Activated CD4-positive, CD25-positive, alpha-beta regulatory T cell treated with anti-CD3 and anti-CD28 coated beads, Interleukin-2, amount 50 U/mL, for 72 hours (primary cell): ENCODE measurements around the gene SP140L.
"Not testable (repeated sequence)": the region's sequence is repeated elsewhere in the genome, so short reads cannot be mapped to it uniquely, and the experiment has no call there.

Source experiments
- DNase-seq: peaks from one replicate; pipeline ENCODE4 v3.0.0; 2021

Gene SP140L

GRCh38 chr2:230384986-230385385 lies 58.0 kb downstream of the SP140L start:
- DNase-seq = no peak

GRCh38 chr2:230394301-230394700 lies 67.3 kb downstream of the SP140L start:
- no peak for DNase-seq

DNA sequence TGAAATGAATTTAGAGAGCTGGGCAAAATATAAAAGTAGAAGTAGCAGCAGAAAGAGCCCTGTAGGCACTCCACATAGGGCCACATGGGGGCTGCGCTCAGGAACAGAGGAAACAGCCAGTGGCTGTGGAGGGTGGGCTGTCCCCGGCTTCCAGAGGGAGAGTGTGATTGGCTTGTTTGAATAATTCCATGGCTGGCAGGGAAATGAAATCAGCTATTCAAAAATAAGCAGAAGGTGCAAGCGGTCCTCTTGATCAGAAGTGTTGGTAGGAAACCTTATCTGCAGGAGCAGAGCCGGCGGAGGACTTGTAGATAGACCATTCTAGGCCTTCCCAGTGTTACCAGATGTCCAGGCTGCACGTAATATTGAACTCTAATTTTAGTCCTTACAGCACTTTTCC lies 71.7 kb downstream of the SP140L start:
- DNase-seq = not testable (repeated sequence)

DNA sequence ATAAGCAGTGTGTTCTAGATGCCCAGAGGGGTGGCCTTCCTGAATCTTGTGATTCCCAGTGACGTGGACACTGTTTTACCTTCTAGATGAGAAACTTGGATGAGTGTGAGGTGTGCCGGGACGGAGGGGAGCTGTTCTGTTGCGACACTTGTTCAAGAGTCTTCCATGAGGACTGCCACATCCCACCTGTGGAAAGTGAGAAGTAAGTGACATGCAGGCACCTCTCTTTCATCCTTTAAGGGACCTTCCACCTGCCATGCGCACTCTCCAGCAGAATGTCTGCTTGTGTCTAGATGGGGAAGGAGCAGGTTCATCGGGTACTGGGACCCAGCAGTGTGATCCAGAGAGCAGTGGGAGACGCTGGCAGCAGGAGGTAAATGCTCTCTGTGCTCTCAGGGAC lies 73.0 kb downstream of the SP140L start:
- no peak for DNase-seq

DNA sequence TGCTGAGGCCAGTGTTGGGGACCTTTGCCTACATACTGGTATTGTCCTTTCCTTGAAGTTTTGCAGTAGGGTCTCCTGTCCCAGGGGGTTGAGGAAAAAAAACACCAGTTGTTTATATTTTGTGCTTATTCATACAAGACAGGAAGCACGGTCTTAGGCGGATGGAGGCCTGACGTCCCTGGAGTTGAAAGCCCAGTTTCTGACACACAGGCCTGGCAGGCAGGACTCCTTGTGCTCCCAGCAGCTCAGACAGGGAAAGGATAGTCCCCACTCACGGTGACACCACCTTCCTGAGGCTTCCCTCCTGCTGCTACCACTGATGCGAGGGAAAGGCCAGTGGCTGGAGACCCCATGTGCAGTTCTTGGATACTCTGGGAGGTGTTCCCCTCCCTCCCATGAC lies 73.5 kb downstream of the SP140L start:
- no peak for DNase-seq

DNA sequence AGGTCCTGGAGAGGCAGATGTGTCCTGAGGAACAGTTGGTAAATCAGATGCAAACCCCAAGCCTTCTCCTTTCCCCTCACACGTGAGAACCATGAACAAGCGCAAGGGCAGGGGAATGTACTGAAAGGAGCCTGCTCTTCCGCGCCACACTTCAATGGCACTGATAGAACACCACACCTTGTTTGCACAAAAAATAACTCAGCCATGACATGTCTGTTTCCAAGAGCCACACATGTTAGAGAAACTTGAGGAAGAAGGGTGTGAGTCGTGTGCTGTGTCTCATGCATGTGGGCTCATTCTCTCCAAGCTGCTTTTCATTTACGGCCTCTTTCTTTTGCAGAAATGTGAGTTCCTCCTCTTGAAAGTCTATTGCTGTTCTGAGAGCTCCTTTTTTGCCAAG lies 74.0 kb downstream of the SP140L start:
- not testable (repeated sequence) for DNase-seq

DNA sequence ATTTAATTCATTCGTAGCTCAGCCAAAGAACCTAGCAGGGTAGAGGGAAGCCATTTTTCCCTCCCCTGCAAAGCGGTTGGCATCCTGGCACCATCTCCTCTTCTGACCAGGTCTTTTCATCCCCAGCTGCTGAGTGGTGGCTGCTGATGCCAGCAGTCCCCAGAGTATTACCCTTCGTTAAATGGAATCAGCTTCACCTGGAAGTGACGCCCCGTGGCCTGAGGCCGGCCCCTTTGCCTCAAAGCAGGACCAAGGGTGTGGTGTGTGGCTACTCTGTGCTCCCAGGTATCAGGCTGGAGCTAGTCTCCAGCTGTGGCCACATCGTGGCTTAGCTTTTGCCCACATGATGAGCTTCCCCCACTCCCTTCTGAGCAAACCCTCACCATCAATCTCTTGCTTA lies 76.8 kb downstream of the SP140L start:
- no peak for DNase-seq

DNA sequence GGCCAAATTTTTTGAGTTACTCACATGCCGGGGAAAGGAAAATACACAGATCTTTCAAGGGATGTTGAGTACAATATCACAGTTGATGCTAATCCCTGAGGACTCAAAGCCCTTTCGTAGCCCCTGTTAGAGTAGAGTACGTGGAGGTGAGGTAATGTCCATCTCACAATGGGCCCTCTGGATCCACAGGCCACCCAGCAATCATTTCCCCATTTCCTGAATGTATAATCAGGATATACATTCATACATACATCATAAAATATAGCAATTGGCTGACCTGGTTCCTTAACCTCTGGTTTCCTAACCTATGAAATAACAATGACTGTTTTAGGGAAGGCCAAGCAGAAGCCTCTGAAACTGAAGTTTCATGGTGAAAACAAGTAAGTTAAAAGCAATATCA lies 78.8 kb downstream of the SP140L start:
- DNase-seq = no peak

DNA sequence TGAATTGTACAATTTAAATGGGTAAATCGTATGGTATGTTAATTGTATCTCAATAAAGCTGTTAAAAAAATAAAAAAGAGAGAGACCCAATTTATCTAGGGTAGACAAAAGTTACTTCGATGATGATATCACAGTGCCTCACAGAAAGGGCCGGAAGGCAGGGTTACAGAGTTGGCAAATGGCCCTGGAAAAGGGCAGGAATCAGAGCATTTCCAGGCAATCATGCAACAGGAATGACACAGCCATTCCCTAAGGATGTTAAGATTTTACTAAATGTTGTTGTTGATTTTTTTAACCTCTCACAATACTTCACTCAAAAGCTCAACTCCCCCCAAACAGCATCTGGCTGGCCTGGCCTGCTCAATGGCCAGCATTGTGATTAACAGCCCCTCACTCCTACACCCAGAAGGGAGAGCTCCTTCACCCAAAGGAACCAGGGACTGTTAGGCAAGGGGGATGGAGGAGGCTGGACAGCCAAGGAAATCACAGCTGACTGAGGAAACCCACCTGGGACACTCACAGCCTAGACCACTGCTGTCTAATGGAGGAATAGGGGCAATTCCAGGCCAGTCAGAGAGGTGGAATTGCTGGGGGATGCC lies 81.3 kb downstream of the SP140L start:
- DNase-seq = no peak

- DNase-seq = not testable (repeated sequence)
Observed at GRCh38 chr2:230409316-230409715, 82.3 kb downstream of the SP140L start.

DNA sequence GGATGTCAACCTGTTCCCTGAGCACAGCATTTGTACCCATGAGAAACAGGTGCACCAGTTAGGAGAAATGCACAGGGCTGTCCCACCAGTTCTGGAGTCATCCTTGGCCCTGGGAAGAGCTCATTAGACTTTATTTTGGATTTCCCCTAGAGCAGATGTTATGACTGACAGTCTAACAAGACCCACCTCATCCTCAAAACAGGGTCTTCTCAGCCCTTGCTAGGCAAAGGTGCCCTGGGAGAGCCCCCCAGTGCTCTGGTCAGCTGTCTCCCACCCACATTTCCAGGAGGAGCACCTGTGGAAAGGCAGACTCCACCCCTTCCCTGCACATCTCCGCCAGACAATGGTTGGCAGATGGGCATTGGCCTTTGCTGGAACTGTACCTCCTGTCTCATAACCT lies 83.3 kb downstream of the SP140L start:
- no peak for DNase-seq

GRCh38 chr2:230410861-230411569 lies 84.0 kb downstream of the SP140L start:
- no peak for DNase-seq

DNA sequence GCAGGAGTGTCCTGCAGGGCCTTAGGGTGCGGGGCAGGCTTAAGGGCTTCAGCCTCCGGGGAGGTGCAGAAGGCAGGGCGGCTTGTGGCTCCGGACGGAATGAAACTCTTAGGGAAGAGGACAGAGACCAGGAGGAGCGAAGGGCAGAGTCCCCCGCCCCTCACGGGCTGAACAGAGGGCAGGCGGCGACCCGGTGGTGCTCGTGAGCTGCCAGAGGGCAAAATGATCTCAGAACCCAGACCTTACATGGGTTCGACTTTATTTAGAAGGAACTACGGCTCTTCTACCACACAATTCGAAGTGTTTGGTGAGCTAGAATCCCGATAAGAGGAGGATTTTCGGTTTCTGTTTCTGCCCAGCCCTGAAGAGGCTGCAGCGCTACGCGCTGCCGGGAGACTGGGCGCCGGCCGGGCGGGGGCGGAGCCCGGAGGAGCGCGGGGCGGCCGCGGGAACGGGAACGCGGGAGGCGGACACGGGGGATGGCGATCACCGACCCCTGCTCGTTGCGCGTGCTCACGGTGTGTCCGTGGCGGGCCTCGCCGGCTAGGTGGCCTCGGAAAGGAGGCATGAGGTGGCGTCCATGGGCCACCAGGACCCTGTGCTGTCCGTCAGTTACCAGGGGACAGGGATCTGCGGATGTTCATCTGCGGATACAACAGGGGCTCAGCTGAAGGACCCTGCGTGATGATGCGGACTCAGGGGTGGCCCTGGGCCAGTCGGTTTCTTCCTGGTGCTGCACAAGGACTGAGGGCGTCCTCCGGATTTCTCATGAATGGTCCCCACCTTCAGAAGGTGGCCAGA lies 84.8 kb downstream of the SP140L start:
- DNase-seq = peak; percentile 73

- no peak for DNase-seq
Observed at GRCh38 chr2:230412371-230412711, 85.3 kb downstream of the SP140L start.

- no peak for DNase-seq
Observed at GRCh38 chr2:230412846-230413245, 85.9 kb downstream of the SP140L start.

DNA sequence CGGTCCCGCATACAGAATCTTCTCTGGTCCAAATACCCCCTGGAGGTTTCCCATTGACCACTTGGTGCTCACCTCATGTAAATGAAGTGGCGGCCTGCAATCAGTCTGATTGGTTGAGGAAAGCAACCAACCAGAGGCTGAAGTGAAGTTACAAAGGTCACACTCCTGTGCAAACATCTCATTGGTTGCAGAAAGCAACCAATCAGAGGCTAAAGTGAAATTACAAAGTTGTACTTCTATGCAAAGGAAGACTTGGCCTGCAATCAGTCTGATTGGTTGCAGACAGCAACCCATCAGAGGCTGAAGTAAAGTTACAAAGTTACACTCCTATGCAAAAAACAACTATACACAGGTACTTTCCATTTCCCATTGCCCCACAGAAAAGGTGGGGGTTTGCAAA lies 86.5 kb downstream of the SP140L start:
- no peak for DNase-seq

- DNase-seq = no peak
Observed at GRCh38 chr2:230414302-230414701, 87.3 kb downstream of the SP140L start.

GRCh38 chr2:230416061-230416721 lies 89.2 kb downstream of the SP140L start, which contains the start of gene SP100:
TSS of gene SP100 (plus strand) at chr2:230416201. CDS start at chr2:230416297, 96 bp downstream.
- DNase-seq = peak; percentile 70

- no peak for DNase-seq
Observed at GRCh38 chr2:230417436-230417835, 90.4 kb downstream of the SP140L start.

GRCh38 chr2:230418341-230419016 lies 91.5 kb downstream of the SP140L start:
- no peak for DNase-seq

DNA sequence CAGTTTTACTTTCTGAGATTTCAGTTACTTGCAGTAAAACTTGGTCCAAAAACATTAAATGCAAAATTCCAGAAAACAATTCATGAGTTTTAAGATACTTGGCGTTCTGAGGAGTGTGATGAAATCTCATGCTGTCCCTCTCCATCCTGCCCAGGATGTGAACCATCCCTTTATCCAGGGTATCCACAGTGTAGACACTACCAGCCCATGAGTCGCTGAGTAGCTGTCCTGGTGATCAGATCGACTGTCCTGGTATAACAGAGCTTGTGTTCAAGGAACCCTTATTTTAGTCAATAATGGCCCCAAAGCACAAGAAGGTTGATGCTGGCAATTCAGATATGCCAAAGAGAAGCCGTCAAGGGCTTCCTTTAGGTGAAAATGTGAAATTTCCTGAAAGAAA lies 92.2 kb downstream of the SP140L start:
- DNase-seq = no peak

GRCh38 chr2:230422149-230422548 lies 95.2 kb downstream of the SP140L start:
- no peak for DNase-seq
